Uterus (tissue), 2 donors: ENCODE measurements around the gene FGF14.

Experiments used
- POLR2A ChIP-seq, 2 donors: fragments of 450-650 bp; IDR thresholded peaks; one replicate each; pipeline ENCODE4 v1.6.1; 2016; ENCODE audit warnings: antibody characterized with exemption in 2 of 2, mild to moderate bottlenecking in 1 of 2, moderate library complexity in 1 of 2
- TF ChIP-seq, protein P1 (sequence below), 4 experiments: fragments of 200-600 bp in 2 of 4; fragments of 450-650 bp in 2 of 4; sonication (generic) in 2 of 4; IDR thresholded peaks; one replicate each; pipeline ENCODE4 v1.5.1; 2016 to 2019; ENCODE audit warnings: antibody characterized with exemption in 4 of 4, mild to moderate bottlenecking in 2 of 4, moderate library complexity in 1 of 4

DNA sequence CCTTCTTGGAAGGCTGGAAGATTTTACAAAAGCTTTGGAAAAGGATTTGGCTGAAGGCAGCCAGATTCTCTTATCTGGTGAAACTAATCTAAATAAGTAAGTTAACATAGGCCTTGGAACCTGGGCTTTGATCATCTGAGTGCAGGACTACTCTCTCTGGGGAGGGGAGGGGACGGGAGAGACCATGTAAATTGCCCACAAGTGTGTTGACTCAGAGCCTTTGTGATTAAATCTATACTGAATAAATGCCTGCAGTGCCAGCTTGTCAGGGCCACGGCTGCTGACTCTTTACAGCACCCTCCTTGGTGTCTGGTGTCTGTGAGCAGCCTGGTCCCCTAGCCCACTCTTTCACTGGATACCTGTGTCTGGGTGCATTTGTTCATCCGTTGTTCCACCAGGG, 698.0 kb downstream of the FGF14 start:
- TF ChIP-seq, protein P1, sequence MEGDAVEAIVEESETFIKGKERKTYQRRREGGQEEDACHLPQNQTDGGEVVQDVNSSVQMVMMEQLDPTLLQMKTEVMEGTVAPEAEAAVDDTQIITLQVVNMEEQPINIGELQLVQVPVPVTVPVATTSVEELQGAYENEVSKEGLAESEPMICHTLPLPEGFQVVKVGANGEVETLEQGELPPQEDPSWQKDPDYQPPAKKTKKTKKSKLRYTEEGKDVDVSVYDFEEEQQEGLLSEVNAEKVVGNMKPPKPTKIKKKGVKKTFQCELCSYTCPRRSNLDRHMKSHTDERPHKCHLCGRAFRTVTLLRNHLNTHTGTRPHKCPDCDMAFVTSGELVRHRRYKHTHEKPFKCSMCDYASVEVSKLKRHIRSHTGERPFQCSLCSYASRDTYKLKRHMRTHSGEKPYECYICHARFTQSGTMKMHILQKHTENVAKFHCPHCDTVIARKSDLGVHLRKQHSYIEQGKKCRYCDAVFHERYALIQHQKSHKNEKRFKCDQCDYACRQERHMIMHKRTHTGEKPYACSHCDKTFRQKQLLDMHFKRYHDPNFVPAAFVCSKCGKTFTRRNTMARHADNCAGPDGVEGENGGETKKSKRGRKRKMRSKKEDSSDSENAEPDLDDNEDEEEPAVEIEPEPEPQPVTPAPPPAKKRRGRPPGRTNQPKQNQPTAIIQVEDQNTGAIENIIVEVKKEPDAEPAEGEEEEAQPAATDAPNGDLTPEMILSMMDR (IDR thresholded peaks at IDR 0.05): no peak
- no peak for TF ChIP-seq POLR2A (IDR thresholded peaks at IDR 0.05)
